KG1 (cell line): ENCODE results near the gene ARHGAP6.

ENCODE experiments used
- DNase-seq: peaks from one replicate; lab custom pipeline; 2025; lab: John Stamatoyannopoulos, UW

The ARHGAP6 gene

DNA sequence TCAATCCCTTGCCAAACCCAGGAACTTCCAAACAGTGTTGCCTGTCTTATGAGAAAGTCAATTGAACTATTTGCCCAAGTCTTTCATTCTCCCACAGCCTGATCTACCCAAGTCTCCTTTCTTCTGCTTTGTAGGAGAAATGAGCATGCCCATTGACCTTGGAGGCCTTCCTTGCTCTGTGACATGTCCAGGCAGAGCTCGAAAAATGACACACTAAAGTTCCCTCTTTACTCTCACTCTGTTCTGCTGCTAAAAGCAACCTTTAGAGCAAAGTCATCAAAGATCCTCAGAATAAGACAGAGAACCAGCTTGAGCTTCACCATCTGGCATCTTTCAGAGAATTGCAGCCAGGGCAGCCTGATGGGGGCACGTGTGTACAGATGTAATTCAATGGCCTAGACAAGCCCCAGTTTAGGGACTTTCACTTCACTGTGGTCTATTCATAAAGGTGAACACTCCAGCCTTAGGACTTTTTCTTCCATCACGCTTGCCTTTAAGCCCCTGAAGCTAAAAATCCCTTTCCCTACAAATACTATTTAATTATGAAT is 236.1 kb downstream of the ARHGAP6 start:
- DNase-seq, result no peak

DNA sequence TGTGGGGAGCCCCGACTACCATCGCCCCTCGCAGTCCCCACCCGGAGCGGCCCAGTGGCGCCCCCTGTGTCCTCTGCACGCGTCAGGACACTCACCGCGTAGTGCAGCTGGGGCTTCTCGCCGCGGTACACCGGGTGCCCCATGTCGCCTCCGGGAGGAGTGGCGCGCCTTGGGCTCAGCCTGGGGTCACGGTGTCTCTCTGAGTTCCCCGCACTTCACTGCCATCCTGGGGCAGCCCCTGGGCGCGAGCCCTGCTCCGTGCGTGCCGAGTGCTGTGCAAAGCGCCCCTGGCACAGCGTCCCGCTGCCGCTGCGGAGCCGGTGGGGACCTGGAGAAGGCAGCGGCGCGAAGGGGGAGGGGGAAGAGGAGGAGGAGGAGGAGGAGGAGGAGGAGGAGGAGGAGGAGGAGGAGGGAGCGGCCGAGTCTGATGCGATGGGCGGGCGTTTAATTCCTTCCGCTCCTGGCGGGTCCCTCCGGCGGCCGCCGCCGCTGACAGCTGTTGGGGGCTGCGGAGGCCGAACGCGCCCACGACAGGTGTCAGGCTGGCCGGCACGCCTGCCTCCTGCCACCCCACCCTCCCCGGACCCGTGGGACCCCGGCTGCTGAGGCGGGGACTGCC is 238.2 kb downstream of the ARHGAP6 start:
- DNase-seq, result no peak

DNA sequence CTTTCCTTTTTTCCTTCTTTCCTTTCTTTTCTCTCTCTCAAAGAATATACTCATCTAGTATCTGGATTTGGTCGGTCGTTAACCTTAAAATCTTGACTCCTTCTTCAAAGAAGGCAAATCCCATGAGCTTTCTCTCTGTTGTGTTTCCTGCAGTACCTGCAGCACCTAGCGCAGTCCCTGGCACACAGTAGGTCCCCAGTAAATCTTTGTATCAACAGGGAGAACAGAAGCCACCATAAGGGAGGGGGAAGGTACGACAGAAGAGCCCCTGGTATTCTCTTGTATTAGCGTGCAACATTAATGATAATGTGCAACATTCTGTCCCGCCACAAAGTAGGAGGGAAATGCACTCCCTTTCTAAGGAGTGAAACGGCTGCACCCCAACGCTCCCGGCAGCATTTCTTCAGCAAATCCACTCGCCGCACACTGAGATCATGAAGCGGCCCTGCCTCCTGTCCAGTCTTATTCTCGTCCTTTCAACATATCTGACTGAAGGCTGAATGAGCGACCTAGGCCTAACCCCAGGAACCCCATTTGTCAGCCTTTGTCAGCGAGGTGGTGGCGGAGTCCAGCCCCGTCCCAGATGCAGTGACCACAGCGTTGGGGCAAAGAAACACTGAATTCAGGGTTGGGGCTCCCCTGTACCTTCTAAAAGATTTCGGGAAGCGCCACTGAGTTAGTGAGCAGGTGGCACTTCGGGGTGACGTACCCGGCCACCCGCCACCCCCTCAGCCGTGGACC is 238.8 kb downstream of the ARHGAP6 start:
- no peak for DNase-seq

DNA sequence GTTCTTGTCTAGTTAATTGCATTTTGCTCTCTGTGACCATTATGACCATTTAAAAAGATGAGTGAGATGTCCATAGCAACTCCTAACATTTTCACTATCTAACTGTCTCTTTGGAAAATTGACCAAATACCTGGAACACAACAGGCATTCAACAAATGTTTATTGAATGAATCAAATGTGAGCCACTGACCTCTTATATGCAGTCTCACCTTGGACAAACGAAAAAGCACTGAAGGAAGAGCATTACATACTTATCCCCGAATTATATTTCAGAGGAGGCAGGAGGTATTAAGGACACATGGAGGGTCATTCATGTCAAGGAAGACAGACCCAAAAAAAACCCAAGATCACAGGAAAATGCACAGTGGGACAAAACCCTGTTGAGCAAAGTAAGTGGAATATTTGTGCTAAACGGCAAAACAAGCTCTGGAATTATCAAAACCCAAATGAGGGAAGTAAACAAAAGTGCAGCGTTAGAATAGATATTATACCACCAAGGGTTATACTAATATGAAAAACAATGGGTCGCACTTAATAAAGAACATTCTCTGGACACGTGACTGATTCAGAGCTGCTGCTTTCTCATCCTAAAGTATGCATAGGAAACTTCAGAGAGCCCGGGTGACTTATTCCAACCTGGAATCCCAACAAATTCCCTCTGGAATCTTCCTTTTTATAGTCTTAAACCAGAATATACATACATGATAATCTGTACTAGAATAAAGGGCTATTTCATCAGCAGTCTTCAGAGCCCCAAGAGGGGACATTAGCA is 240.6 kb downstream of the ARHGAP6 start:
- no peak for DNase-seq

DNA sequence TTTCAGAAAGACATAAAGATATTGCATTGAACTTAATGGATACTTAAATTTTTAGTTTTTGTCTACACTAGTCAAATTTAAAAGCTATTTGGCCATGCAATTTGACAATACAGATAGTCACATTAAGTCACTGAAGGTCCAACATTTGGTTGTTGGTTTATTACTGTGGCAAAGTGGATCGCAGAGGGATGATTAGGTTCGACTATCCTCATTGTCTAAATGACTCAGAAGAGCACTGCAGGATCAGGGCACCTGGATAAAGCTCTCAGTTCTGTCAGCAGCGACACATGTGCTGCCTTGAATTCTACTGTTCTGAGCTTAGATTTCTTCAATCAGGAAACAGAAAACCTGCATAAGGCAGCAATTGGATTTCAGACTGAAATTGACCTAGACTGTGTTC is 241.8 kb downstream of the ARHGAP6 start:
- DNase-seq, result no peak

DNA sequence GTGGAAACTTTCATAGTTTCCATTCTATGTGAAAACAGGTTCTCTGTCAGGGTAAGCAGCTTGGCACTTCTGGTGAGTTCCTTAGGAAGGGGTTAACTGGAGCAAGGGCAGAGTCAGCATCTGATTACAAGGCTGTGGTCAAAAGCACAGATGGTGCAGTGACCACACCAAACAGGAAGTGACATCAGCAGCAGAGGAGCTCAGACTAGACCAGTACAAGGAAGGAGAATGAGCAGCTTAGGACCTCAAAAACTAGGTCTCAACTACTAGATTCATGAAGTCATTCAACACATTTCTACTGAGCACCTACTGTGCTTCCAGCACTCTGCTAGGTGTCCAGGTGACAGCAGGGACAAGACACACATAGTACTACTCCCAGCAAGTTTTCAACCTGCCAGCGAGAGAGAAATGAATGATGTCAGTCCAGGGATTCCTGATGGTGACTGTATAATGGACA is 242.3 kb downstream of the ARHGAP6 start:
- no peak for DNase-seq

DNA sequence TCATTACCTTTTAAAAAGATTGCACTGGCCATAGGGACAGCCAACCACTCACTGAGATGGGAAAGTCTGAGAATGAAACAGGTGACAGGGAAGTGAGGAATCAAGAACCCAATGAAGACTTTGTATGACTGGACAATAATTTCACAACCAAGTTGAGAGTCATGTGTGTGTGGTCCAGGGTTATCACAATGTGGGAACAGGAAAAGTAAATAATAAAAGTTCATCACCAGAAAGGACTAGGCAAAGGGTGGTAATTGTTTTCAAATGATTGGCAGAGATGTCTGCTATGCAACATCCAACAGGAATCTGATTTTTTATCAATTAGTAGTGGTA is 243.2 kb downstream of the ARHGAP6 start:
- DNase-seq, result no peak

DNA sequence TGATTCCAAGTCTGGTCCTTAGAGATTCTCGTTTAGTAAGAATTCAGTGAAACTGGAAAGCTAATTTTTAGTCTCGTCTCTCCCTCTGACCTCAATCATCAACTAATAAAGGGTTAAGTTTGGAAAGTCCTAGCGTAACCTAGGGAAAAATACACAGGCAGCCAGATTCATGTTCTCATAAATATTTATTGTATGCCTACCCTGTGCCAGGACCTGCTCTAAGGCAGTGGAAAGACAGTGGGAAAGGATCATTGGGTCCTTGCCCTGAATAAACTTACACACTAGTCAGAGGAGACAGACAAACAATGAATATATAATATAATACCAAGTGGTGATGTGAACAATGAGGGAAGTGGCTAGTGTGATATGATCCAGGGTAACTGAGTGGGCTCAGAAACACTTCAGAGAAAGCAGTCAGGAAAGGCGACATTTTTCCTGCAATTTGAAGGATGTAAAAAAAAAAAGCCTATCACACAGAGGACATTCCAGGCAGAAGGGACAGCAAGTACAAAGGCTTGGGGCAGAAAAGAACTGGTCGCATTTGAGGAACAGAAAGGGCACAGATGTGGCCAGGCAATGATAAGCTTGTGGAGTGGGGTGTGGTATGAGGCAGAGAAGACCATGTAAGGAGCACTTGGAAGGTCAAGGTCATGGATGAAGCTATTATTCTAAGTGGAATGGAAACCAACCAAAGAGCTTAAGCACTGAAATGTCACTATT is 243.8 kb downstream of the ARHGAP6 start:
- no peak for DNase-seq

DNA sequence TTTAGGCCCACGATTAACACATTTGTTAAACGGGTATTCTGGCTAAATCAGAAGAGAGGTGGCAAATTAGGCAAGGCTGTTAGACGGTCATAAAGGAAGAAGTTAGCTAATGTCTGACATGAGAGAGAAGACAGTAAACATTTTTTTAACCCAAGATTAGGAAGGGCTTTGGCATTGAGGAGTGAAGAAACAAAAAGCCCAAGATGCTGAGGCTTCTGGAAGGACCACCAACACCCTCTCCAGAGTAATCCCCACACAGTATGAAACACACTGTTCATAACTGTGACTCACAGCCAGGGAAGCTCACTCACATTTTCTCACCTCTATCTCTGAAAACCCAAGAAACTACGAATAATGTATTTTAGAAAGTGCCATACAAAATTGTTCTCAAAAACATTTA is 244.9 kb downstream of the ARHGAP6 start:
- no peak for DNase-seq

DNA sequence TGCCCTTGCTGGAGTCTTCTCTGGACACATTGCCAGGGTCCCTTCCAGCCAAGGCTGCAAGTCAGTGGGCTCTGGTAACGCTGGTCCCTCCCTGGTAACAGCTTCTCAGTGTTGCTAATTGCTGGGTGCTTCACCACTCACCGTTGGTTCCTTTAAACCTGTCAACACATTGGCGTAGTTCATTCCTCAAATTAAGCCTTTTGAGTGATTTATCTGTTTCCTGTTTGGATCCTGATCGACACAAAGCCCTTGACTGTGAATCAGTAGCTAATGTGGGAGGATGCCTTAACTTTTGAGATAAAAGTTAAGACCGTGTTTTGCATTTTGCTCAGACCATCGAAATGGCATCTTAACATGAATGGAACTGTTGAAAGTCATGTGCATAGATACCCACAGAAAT is 246.6 kb downstream of the ARHGAP6 start:
- no peak for DNase-seq

DNA sequence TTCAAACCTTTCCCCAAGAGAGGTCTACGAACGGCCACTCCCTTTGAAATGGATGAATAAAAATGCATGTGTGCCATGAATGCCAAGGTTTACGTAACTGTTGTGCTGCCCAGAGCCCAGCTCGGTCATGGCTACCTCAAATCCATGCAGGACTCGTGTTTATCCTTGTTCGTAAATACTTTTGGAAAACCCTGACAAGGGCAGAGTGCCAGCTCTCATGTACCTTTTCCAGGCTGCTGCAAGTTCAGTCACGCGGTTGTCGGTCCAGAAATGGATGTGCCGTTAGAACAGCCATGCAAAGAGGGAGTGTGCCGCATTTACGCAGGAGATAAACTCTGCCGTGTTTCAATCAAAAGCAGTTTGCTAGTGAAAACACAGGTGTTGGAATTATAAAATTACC is 249.1 kb downstream of the ARHGAP6 start:
- DNase-seq, result no peak

DNA sequence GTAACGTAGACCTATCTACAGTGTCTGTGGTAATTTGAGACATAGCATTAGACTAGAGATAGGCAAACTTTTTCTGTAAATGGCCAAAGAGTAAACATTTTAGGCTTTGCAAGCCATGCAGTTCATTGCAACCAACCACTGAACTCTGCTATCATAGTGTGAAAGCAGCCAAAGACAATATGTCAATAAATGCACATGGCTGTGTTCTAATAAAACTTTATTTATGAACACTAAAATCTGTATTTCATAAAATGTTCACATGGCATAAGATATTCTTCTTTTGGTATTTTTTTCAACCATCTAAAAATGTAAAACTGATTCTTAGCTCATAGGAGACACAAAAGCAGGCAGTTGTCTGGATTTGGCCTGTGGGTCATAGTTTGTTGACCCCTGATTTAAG is 251.6 kb downstream of the ARHGAP6 start:
- no peak for DNase-seq

DNA sequence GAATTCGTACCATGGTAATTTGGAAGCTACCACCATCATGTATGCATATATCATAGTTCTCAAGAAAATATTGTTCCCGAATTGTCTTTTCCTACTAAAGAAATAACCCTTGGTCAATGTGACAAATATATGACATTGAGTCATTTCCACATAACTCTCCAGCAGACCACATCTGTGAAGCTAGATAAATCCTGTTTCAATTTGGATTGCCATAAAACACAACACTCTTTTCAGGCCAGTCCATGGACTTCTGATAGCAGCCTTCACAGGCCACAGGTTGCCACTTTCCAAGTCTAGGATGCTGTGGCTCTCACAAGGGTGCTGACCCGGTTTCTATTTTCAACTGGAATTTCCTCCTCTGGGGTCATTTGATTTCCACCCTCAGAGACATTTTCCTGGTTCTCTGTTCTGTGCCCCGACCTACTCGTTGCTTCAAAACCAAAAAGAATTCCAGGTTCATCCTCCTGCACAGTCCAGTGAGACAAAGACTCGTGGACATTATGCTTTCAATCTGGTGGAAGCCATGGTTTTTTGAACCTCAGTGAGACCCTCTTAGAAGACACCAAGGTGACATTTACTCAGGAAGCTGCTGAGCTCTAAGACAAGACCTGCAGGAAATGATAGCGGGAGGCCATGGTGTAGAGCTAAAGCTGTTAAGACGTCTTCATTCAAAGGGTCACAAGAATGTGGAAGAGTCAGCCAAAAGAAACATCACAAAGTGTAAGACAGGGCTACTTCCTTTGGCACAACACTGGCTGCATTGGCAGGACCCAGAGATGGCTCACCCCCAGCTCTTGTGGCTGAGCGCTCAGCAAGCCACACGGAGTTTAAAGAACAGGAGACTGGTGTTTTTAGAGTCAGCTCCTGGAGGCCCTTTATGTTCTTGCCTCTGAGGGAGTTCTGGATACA is 252.8 kb downstream of the ARHGAP6 start:
- no peak for DNase-seq

DNA sequence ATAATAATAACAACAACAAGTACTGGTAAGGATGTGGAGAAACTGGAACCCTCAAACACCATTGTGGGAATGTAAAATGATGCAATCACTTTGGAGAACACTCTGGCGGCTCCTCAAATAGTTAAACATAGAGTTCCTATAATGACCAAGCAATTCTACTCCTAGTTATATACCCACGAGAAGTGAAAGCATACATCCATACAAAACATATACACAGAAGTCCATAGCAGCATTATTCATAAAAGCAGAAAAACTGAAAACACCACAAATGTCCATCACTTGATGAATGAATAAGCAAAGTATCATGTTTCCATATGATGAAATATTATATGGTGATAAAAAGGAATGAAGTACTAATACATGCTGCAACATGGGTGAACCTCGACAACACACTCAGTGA is 255.8 kb downstream of the ARHGAP6 start:
- no peak for DNase-seq

DNA sequence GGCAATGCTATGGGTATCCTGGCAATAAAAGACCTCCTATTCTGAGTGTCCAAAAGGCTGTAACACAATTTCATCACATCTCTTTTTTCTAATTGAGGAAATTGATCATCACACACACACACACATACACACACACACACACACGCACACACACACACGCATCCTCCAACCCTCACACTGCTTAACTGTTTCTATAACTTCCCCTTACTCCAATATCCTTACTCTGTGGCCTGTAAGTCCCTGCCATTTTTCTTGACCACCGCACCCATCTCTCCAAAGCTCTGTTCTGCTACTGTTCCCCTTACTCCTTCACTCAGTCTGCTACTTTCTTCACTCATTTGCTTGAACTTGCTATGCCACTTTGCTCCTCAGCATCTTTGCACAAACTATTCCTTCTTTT is 256.9 kb downstream of the ARHGAP6 start:
- DNase-seq, result no peak

DNA sequence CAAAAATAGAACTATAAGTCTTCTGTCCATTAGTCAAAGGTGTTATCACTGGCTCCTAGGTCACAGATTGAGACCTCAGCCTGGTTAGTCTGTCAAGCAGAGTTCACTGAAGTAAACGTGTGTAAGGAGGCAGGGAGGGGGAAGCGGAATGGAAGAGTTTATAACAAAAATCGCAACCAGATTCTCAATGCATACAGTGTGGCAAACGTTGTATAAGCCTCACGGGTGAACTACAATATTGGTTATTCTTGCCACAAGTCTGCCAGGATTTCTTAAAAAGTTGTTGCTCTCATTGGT is 257.7 kb downstream of the ARHGAP6 start:
- DNase-seq, result no peak

DNA sequence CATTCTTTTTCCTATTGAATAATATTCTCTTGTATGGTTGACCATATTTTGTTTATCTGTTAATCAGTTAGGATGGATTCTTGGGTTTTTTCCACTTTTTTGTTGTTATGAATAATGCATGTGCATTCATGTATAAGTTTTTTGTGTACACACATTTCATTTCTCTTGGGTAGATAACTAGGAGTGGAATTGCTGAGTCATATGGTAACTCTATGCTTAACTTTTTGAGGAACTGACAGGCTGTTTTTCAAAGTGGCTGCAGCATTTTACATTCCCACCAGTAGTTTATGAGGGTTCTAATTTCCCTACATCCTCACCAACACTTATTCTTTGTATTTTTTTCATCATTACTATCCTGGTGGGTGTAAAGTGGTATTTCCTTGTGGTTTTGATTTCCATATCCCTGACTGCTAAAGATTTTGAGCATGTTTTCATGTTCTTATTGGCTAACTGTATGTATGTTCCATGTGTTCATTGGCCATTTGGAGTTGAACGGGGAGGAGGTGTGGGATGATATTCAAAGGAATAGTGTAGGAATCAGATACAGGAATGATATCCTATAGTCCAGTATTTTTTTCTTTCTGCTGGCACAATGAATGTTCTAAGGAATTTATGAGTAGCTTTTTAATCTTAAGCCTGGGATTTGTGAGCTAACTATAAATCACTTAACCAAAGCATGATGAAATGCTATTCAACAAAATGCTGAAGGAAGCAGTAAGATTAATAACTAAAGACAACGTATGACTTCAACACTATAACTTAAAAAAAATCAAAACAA is 258.2 kb downstream of the ARHGAP6 start:
- no peak for DNase-seq

DNA sequence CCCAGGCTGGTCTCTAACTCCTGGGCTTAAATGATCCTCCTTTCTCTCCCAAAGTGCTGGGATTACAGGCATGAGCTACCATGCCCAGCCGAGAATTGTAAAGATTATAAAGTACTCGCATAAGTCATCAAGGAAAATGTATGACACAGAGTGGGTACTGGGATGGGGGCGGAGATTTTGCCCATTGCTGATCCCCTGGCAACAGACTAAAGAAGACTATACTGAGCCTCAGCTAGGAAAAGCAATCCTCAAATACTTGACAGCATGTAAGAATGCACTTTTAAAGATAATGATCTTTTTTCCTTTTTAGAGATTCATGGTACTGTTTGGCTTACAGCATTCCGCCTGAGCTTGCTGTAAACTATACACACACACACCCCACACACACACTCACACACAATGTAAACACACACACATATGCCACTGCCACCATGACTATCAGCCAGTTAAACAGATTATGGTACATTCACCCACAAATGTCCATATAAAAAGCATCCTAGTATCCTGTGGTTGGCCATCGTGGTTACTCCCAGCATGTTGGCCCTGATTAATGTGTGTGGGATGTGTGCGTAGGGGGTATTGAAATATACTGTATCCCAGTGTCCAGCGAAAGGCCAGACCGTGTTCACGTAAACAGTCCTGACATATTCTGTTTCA is 259.5 kb downstream of the ARHGAP6 start:
- no peak for DNase-seq

DNA sequence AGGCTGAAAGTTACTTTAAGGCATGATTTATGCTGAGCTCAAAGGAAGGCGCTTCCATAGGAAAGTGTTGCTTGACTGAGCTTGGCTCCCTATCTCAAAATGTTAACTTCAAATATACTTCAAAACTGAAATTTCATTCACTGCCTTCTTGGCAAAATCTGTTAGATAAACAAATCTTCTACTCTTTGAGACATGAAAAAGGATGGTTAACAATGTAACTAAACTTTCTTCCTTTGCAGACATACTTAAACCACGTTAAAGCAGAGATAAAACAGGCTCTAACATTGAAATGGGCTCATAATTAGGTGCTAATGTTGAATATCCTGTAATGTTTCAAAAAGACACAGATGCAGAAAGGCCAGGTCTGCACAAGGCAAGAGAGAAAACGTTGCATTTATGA is 262.1 kb downstream of the ARHGAP6 start:
- DNase-seq, result no peak

DNA sequence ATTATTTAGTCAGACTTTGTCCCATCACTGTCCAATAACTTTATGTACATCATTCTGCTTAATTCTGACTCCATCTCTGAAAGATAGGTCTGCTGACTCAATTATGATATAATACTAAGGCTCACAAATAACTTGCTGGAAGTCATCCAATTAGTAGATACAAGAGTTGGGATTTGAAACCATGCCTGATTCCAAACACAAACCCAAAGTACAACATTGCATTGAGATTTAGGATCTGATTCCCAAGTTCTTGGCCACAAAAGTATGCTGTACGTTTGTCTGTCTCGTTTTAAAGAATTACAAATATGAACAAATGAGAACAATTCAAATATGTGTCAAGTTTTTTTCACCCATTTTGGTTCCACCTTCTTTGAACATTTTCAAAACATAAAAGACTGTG is 263.8 kb downstream of the ARHGAP6 start:
- no peak for DNase-seq
